ENCODE data around the gene GPR183.

GPR183 gene

GRCh38 chr13:99256283-99256682, 50.9 kb downstream of the GPR183 start:
- H2AK5ac ChIP-seq (ENCODE audit: low read depth, low read length): no peak overlapping the region
- H3K23ac ChIP-seq (ENCODE audit: low read depth, low read length, poor library complexity): no peak overlapping the region
- no peak for DNase-seq (ENCODE audit: low spot score)
- H4K8ac ChIP-seq (ENCODE audit: low read depth, low read length): no peak overlapping the region
- no peak overlapping the region for H3K4ac ChIP-seq (ENCODE audit: low read length)
- no peak overlapping the region for H2BK15ac ChIP-seq (ENCODE audit: low read length)
- no peaks in the 10 kb centered on the region for H3K27me3 ChIP-seq (ENCODE audit: control insufficient read depth in 3 of 3, insufficient read depth in 3 of 3, low read depth in 1 of 3, low read length in 3 of 3)
- H3K14ac ChIP-seq (ENCODE audit: low read length): no peak overlapping the region
- H2BK120ac ChIP-seq (ENCODE audit: low read depth, low read length): no peak overlapping the region
- no peaks in the 10 kb centered on the region for H3K9me3 ChIP-seq (replicated peaks in 1 of 2; ENCODE audit: control insufficient read depth in 2 of 2, insufficient read depth in 1 of 2, low read depth in 1 of 2, low read length in 2 of 2)
- no peak overlapping the region for H3K9ac ChIP-seq (ENCODE audit: low read depth, low read length, poor library complexity)
- no peak overlapping the region for H3K18ac ChIP-seq (ENCODE audit: low read length)
- H3K79me1 ChIP-seq (ENCODE audit: low read depth, low read length): no peaks in the 10 kb centered on the region
- H4K91ac ChIP-seq (ENCODE audit: low read depth, low read length, poor library complexity): no peak overlapping the region
- H2BK12ac ChIP-seq (ENCODE audit: low read length): no peak overlapping the region
- WGBS, 2 donors (ENCODE audit: extremely low coverage in 2 of 2, insufficient read length in 2 of 2, insufficient replicate concordance in 1 of 2): no CpG with 5 or more reads among the region's 2 CpGs
- H3K4me2 ChIP-seq (ENCODE audit: insufficient read depth, low read length, poor library complexity, severe bottlenecking): no peak overlapping the region
- peaks cover 7 to 24% of the 10 kb centered on the region in 2 donors for H3K36me3 ChIP-seq (replicated peaks in 1 of 2; ENCODE audit: control insufficient read depth in 2 of 2, insufficient read depth in 2 of 2, low read length in 2 of 2)
- no peak overlapping the region for H3K4me3 ChIP-seq (ENCODE audit: low read length in 2 of 2)
- H3K4me1 ChIP-seq (ENCODE audit: control insufficient read depth in 2 of 2, insufficient read depth in 1 of 2, low read depth in 1 of 2, low read length in 2 of 2): peaks cover 0 to 9% of the 10 kb centered on the region in 2 donors
- H2BK5ac ChIP-seq (ENCODE audit: low read length): no peak overlapping the region
- no peak overlapping the region for H2AFZ ChIP-seq (ENCODE audit: low read length)
- H3K27ac ChIP-seq (replicated peaks; ENCODE audit: low read length): no peak overlapping the region

GRCh38 chr13:99255271-99255670, 51.9 kb downstream of the GPR183 start:
- no peak for DNase-seq (ENCODE audit: low spot score)
- H3K79me1 ChIP-seq (ENCODE audit: low read depth, low read length): no peaks in the 10 kb centered on the region
- H2BK15ac ChIP-seq (ENCODE audit: low read length): no peak overlapping the region
- H2AK5ac ChIP-seq (ENCODE audit: low read depth, low read length): no peak overlapping the region
- no peak overlapping the region for H3K14ac ChIP-seq (ENCODE audit: low read length)
- peaks cover 7 to 24% of the 10 kb centered on the region in 2 donors for H3K36me3 ChIP-seq (replicated peaks in 1 of 2; ENCODE audit: control insufficient read depth in 2 of 2, insufficient read depth in 2 of 2, low read length in 2 of 2)
- H2BK12ac ChIP-seq (ENCODE audit: low read length): no peak overlapping the region
- no peak overlapping the region for H2AFZ ChIP-seq (ENCODE audit: low read length)
- no peak overlapping the region for H3K4ac ChIP-seq (ENCODE audit: low read length)
- no peak overlapping the region for H3K9ac ChIP-seq (ENCODE audit: low read depth, low read length, poor library complexity)
- no peak overlapping the region for H3K4me3 ChIP-seq (ENCODE audit: low read length in 2 of 2)
- H2BK120ac ChIP-seq (ENCODE audit: low read depth, low read length): no peak overlapping the region
- H2BK5ac ChIP-seq (ENCODE audit: low read length): no peak overlapping the region
- no peak overlapping the region for H3K27ac ChIP-seq (replicated peaks; ENCODE audit: low read length)
- no peak overlapping the region for H4K91ac ChIP-seq (ENCODE audit: low read depth, low read length, poor library complexity)
- WGBS, 2 donors (ENCODE audit: extremely low coverage in 2 of 2, insufficient read length in 2 of 2, insufficient replicate concordance in 1 of 2): no CpG with 5 or more reads among the region's 10 CpGs
- H3K23ac ChIP-seq (ENCODE audit: low read depth, low read length, poor library complexity): no peak overlapping the region
- H3K27me3 ChIP-seq (ENCODE audit: control insufficient read depth in 3 of 3, insufficient read depth in 3 of 3, low read depth in 1 of 3, low read length in 3 of 3): no peaks in the 10 kb centered on the region
- H3K4me1 ChIP-seq (ENCODE audit: control insufficient read depth in 2 of 2, insufficient read depth in 1 of 2, low read depth in 1 of 2, low read length in 2 of 2): peaks cover 0 to 2% of the 10 kb centered on the region in 2 donors
- no peaks in the 10 kb centered on the region for H3K9me3 ChIP-seq (replicated peaks in 1 of 2; ENCODE audit: control insufficient read depth in 2 of 2, insufficient read depth in 1 of 2, low read depth in 1 of 2, low read length in 2 of 2)
- no peak overlapping the region for H3K18ac ChIP-seq (ENCODE audit: low read length)
- no peak overlapping the region for H3K4me2 ChIP-seq (ENCODE audit: insufficient read depth, low read length, poor library complexity, severe bottlenecking)
- no peak overlapping the region for H4K8ac ChIP-seq (ENCODE audit: low read depth, low read length)

- Histone ChIP-seq H3K4me3 (ENCODE audit: low read length in 2 of 2) (no peak overlapping the region), H4K91ac (ENCODE audit: low read depth, low read length, poor library complexity) (no peak overlapping the region), H3K27ac (replicated peaks; ENCODE audit: low read length) (no peak overlapping the region), H2BK12ac (ENCODE audit: low read length) (no peak overlapping the region), H3K23ac (ENCODE audit: low read depth, low read length, poor library complexity) (no peak overlapping the region), H3K27me3 (ENCODE audit: control insufficient read depth in 3 of 3, insufficient read depth in 3 of 3, low read depth in 1 of 3, low read length in 3 of 3) (no peaks in the 10 kb centered on the region), H2AK5ac (ENCODE audit: low read depth, low read length) (no peak overlapping the region), H4K8ac (ENCODE audit: low read depth, low read length) (no peak overlapping the region), H2BK15ac (ENCODE audit: low read length) (no peak overlapping the region), H3K4me2 (ENCODE audit: insufficient read depth, low read length, poor library complexity, severe bottlenecking) (no peak overlapping the region), H3K36me3 (replicated peaks in 1 of 2; ENCODE audit: control insufficient read depth in 2 of 2, insufficient read depth in 2 of 2, low read length in 2 of 2) (peaks cover 7 to 21% of the 10 kb centered on the region in 2 donors), H3K9me3 (replicated peaks in 1 of 2; ENCODE audit: control insufficient read depth in 2 of 2, insufficient read depth in 1 of 2, low read depth in 1 of 2, low read length in 2 of 2) (no peaks in the 10 kb centered on the region), H3K79me1 (ENCODE audit: low read depth, low read length) (no peaks in the 10 kb centered on the region), H2BK120ac (ENCODE audit: low read depth, low read length) (no peak overlapping the region), H2BK5ac (ENCODE audit: low read length) (no peak overlapping the region), H2AFZ (ENCODE audit: low read length) (no peak overlapping the region), H3K9ac (ENCODE audit: low read depth, low read length, poor library complexity) (no peak overlapping the region), H3K14ac (ENCODE audit: low read length) (no peak overlapping the region), H3K4ac (ENCODE audit: low read length) (no peak overlapping the region), H3K18ac (ENCODE audit: low read length) (no peak overlapping the region), H3K4me1 (ENCODE audit: control insufficient read depth in 2 of 2, insufficient read depth in 1 of 2, low read depth in 1 of 2, low read length in 2 of 2) (peaks cover 0 to 2% of the 10 kb centered on the region in 2 donors)
- no CpG with 5 or more reads among the region's 14 CpGs for WGBS, 2 donors (ENCODE audit: extremely low coverage in 2 of 2, insufficient read length in 2 of 2, insufficient replicate concordance in 1 of 2)
- DNase-seq (ENCODE audit: low spot score): no peak
Observed at GRCh38 chr13:99254830-99255229, 52.4 kb downstream of the GPR183 start.

- no peak overlapping the region for H3K4me3 ChIP-seq (ENCODE audit: low read length in 2 of 2)
- H3K36me3 ChIP-seq (replicated peaks in 1 of 2; ENCODE audit: control insufficient read depth in 2 of 2, insufficient read depth in 2 of 2, low read length in 2 of 2): peaks cover 7 to 26% of the 10 kb centered on the region in 2 donors
- H3K27me3 ChIP-seq (ENCODE audit: control insufficient read depth in 3 of 3, insufficient read depth in 3 of 3, low read depth in 1 of 3, low read length in 3 of 3): no peaks in the 10 kb centered on the region
- no peak overlapping the region for H2AFZ ChIP-seq (ENCODE audit: low read length)
- H4K91ac ChIP-seq (ENCODE audit: low read depth, low read length, poor library complexity): no peak overlapping the region
- no peaks in the 10 kb centered on the region for H3K79me1 ChIP-seq (ENCODE audit: low read depth, low read length)
- no peak overlapping the region for H3K9ac ChIP-seq (ENCODE audit: low read depth, low read length, poor library complexity)
- no peak for DNase-seq (ENCODE audit: low spot score)
- H4K8ac ChIP-seq (ENCODE audit: low read depth, low read length): no peak overlapping the region
- H3K4me2 ChIP-seq (ENCODE audit: insufficient read depth, low read length, poor library complexity, severe bottlenecking): no peak overlapping the region
- H2BK12ac ChIP-seq (ENCODE audit: low read length): no peak overlapping the region
- H3K4ac ChIP-seq (ENCODE audit: low read length): no peak overlapping the region
- no peaks in the 10 kb centered on the region for H3K9me3 ChIP-seq (replicated peaks in 1 of 2; ENCODE audit: control insufficient read depth in 2 of 2, insufficient read depth in 1 of 2, low read depth in 1 of 2, low read length in 2 of 2)
- no peak overlapping the region for H3K27ac ChIP-seq (replicated peaks; ENCODE audit: low read length)
- H3K14ac ChIP-seq (ENCODE audit: low read length): no peak overlapping the region
- no peak overlapping the region for H3K18ac ChIP-seq (ENCODE audit: low read length)
- no peak overlapping the region for H2BK5ac ChIP-seq (ENCODE audit: low read length)
- no peak overlapping the region for H2AK5ac ChIP-seq (ENCODE audit: low read depth, low read length)
- H3K4me1 ChIP-seq (ENCODE audit: control insufficient read depth in 2 of 2, insufficient read depth in 1 of 2, low read depth in 1 of 2, low read length in 2 of 2): no peaks in the 10 kb centered on the region
- no CpG with 5 or more reads among the region's 4 CpGs for WGBS, 2 donors (ENCODE audit: extremely low coverage in 2 of 2, insufficient read length in 2 of 2, insufficient replicate concordance in 1 of 2)
- no peak overlapping the region for H2BK120ac ChIP-seq (ENCODE audit: low read depth, low read length)
- no peak overlapping the region for H3K23ac ChIP-seq (ENCODE audit: low read depth, low read length, poor library complexity)
- H2BK15ac ChIP-seq (ENCODE audit: low read length): no peak overlapping the region
Observed at GRCh38 chr13:99251921-99252320, 55.3 kb downstream of the GPR183 start.

Measured in neuronal stem cell (in vitro differentiated cells).